IMR-90 (cell line): ENCODE results near the gene CNPPD1. TPM values are rescaled to one million over a fixed set of nuclear protein-coding genes. Genes with fewer than 3 reads are reported as not detected.

Experiments used
- ATAC-seq: fragments of 200-7000 bp; cut with Tn5 transposase; 2 replicates; pipeline ENCODE4 v1.9.1; 2020; ENCODE audit warnings: low read depth, mild to moderate bottlenecking, moderate library complexity
- BruUV-seq: library from RNA; stranded (reverse); fragments of 400-500 nt; replicated peaks from 2 replicates; lab custom pipeline; 2021; lab: Mats Ljungman, UMichigan
- CTCF ChIA-PET: fragments of 300-600 bp; formaldehyde crosslinking; extraction: SDS; loops from one replicate; lab custom pipeline; 2021; ENCODE audit warnings: antibody characterized with exemption; lab: Yijun Ruan, JAX
- POLR2A ChIA-PET: fragments of 300-600 bp; sonication (Branson Sonifier 250); formaldehyde crosslinking; loops from one replicate; lab custom pipeline; 2022; ENCODE audit warnings: antibody characterized with exemption; ENCODE audit not compliant: unreplicated experiment; lab: Charles Lee
- DNase-seq: peaks from one replicate; pipeline ENCODE4 v3.0.0; 2013
- H2AFZ ChIP-seq: replicated peaks from 2 replicates; pipeline ENCODE3; 2013; ENCODE audit warnings: low read length, mild to moderate bottlenecking; ENCODE audit not compliant: poor library complexity
- H2AK5ac ChIP-seq: 2 replicates; pipeline ENCODE4 v1.6.1; 2013; ENCODE audit warnings: low read depth, low read length, inconsistent platforms
- H2AK9ac ChIP-seq: replicated peaks from 2 replicates; pipeline ENCODE3; 2013; ENCODE audit warnings: mild to moderate bottlenecking, low read depth, low read length, moderate library complexity; ENCODE audit not compliant: poor library complexity
- H2BK120ac ChIP-seq: 2 replicates; pipeline ENCODE4 v1.6.1; 2013; ENCODE audit warnings: low read depth, low read length, inconsistent platforms
- H2BK15ac ChIP-seq: 3 replicates; pipeline ENCODE4 v1.6.1; 2013; ENCODE audit warnings: low read depth, low read length, inconsistent platforms
- H2BK20ac ChIP-seq: 2 replicates; pipeline ENCODE4 v1.6.1; 2013; ENCODE audit warnings: low read depth, mild to moderate bottlenecking, inconsistent platforms, low read length, moderate library complexity
- H2BK5ac ChIP-seq: 2 replicates; pipeline ENCODE4 v1.6.1; 2013; ENCODE audit warnings: mild to moderate bottlenecking, low read depth, low read length, inconsistent platforms; ENCODE audit not compliant: poor library complexity, severe bottlenecking
- H3K14ac ChIP-seq: replicated peaks from 2 replicates; pipeline ENCODE4 v1.6.1; 2013; ENCODE audit warnings: low read depth, low read length, inconsistent platforms
- H3K18ac ChIP-seq: 2 replicates; pipeline ENCODE4 v1.6.1; 2013; ENCODE audit warnings: low read depth, low read length, control low read depth
- H3K23ac ChIP-seq: 2 replicates; pipeline ENCODE4 v1.6.1; 2013; ENCODE audit warnings: low read depth, low read length, inconsistent platforms
- H3K27ac ChIP-seq: 2 replicates; pipeline ENCODE4 v1.5.1; 2013; ENCODE audit warnings: mild to moderate bottlenecking, control low read depth, low read length; ENCODE audit not compliant: insufficient read depth
- H3K27me3 ChIP-seq: 2 replicates; pipeline ENCODE4 v1.6.1; 2013; ENCODE audit warnings: low read length; ENCODE audit not compliant: control insufficient read depth, insufficient read depth
- H3K36me3 ChIP-seq: 2 replicates; pipeline ENCODE4 v1.6.1; 2013; ENCODE audit warnings: low read length, mixed read lengths; ENCODE audit not compliant: control insufficient read depth, insufficient read depth
- H3K4ac ChIP-seq: 2 replicates; pipeline ENCODE4 v1.6.1; 2013; ENCODE audit warnings: low read depth, low read length, inconsistent platforms
- H3K4me1 ChIP-seq: 2 replicates; pipeline ENCODE4 v1.6.1; 2013; ENCODE audit warnings: low read length, mixed read lengths; ENCODE audit not compliant: control insufficient read depth, insufficient read depth
- H3K4me2 ChIP-seq: 2 replicates; pipeline ENCODE4 v1.6.1; 2013; ENCODE audit warnings: low read depth, mild to moderate bottlenecking, control low read depth, low read length, moderate library complexity
- H3K4me3 ChIP-seq: 2 replicates; pipeline ENCODE4 v1.5.1; 2013; ENCODE audit warnings: low read depth, mild to moderate bottlenecking, control low read depth, low read length, moderate library complexity; ENCODE audit not compliant: insufficient read depth
- H3K56ac ChIP-seq: 2 replicates; pipeline ENCODE4 v1.6.1; 2013; ENCODE audit warnings: low read length, inconsistent platforms; ENCODE audit not compliant: insufficient read depth; ENCODE audit errors: extremely low read depth
- H3K79me1 ChIP-seq, 2 experiments: 2 replicates each; pipeline ENCODE4 v1.6.1; 2013; ENCODE audit warnings: low read length in 2 of 2, inconsistent platforms in 1 of 2, low read depth in 1 of 2
- H3K9ac ChIP-seq: 2 replicates; pipeline ENCODE4 v1.6.1; 2013; ENCODE audit warnings: low read depth, low read length, control low read depth
- H3K9me1 ChIP-seq: 2 replicates; pipeline ENCODE4 v1.6.1; 2013; ENCODE audit warnings: low read length, inconsistent platforms; ENCODE audit not compliant: insufficient read depth
- H3K9me3 ChIP-seq: 2 replicates; pipeline ENCODE4 v1.6.1; 2013; ENCODE audit warnings: low read length; ENCODE audit not compliant: control insufficient read depth, insufficient read depth
- H4K20me1 ChIP-seq: 2 replicates; pipeline ENCODE4 v1.6.1; 2013; ENCODE audit warnings: low read length, inconsistent platforms; ENCODE audit not compliant: insufficient read depth
- H4K5ac ChIP-seq: 2 replicates; pipeline ENCODE4 v1.6.1; 2013; ENCODE audit warnings: mild to moderate bottlenecking, low read depth, low read length, control low read depth
- H4K8ac ChIP-seq, 2 experiments: 2 replicates each; pipeline ENCODE4 v1.6.1; 2013; ENCODE audit warnings: low read depth in 2 of 2, low read length in 2 of 2, control low read depth in 1 of 2, inconsistent platforms in 1 of 2
- H4K91ac ChIP-seq: 2 replicates; pipeline ENCODE4 v1.6.1; 2013; ENCODE audit warnings: low read depth, low read length, inconsistent platforms; ENCODE audit not compliant: insufficient read depth
- BHLHE40 ChIP-seq: fragments of 150-350 bp; IDR thresholded peaks from 2 replicates; pipeline ENCODE4 v1.6.1; 2016; ENCODE audit warnings: mild to moderate bottlenecking, low read depth, low read length
- CEBPB ChIP-seq: IDR thresholded peaks from 2 replicates; pipeline ENCODE4 v1.6.1; 2012; ENCODE audit warnings: low read depth, low read length, improper control_type of control experiment
- CHD1 ChIP-seq: IDR thresholded peaks from 2 replicates; pipeline ENCODE4 v1.6.1; 2012; ENCODE audit warnings: low read depth, low read length, improper control_type of control experiment
- FOS ChIP-seq: fragments of 150-350 bp; IDR thresholded peaks from 2 replicates; pipeline ENCODE4 v1.6.1; 2016; ENCODE audit warnings: low read depth, low read length
- MAFK ChIP-seq: IDR thresholded peaks from 2 replicates; pipeline ENCODE4 v1.6.1; 2012; ENCODE audit warnings: low read depth, low read length, improper control_type of control experiment
- MAZ ChIP-seq: IDR thresholded peaks from 2 replicates; pipeline ENCODE4 v1.6.1; 2012; ENCODE audit warnings: low read depth, mild to moderate bottlenecking, low read length, improper control_type of control experiment, moderate library complexity, borderline replicate concordance
- MXI1 ChIP-seq: IDR thresholded peaks from 2 replicates; pipeline ENCODE4 v1.6.1; 2012; ENCODE audit warnings: low read depth, mild to moderate bottlenecking, low read length, moderate library complexity, borderline replicate concordance
- NFE2L2 ChIP-seq: fragments of 150-350 bp; IDR thresholded peaks from 2 replicates; pipeline ENCODE4 v1.6.1; 2016; ENCODE audit warnings: low read depth, mild to moderate bottlenecking, low read length
- POLR2A ChIP-seq: IDR thresholded peaks from 2 replicates; pipeline ENCODE4 v1.6.1; 2012; ENCODE audit warnings: mild to moderate bottlenecking, low read depth, low read length
- RFX5 ChIP-seq: IDR thresholded peaks from 2 replicates; pipeline ENCODE4 v1.8.0; 2012; ENCODE audit warnings: low read depth, mild to moderate bottlenecking, low read length, moderate library complexity
- SMC3 ChIP-seq: fragments of 150-350 bp; IDR thresholded peaks from 2 replicates; pipeline ENCODE4 v1.6.1; 2016; ENCODE audit warnings: low read depth, mild to moderate bottlenecking, antibody characterized with exemption, low read length, moderate library complexity
- WGBS, 2 experiments: methylation state at CpG; one replicate each; pipeline versions ENCODE4 v1.1.5 to v1.1.7; 2013; ENCODE audit warnings: missing lambda C conversion rate in 2 of 2; ENCODE audit not compliant: insufficient read length in 1 of 2; ENCODE audit errors: extremely low coverage in 2 of 2; 5-methylcytosine and 5-hydroxymethylcytosine counted together
- dilution Hi-C: fragments of 300-500 bp; cut with HindIII; formaldehyde crosslinking; loops from one replicate; pipeline ENCODE4 v1.14.3; 2018; ENCODE audit warnings: low sequenced_read_pairs; ENCODE audit not compliant: unreplicated experiment
- in situ Hi-C: fragments of 300-500 bp; cut with MboI; formaldehyde crosslinking; loops from 3 replicates; pipeline ENCODE4 v1.14.3; 2019; ENCODE audit warnings: low sequenced_read_pairs, inconsistent platforms, mixed read lengths
- intact Hi-C: fragments of 100-400 bp; cut with micrococcal nuclease; formaldehyde crosslinking; loops from 2 replicates; pipeline ENCODE4 v1.10.0; 2022
- polyA plus RNA-seq, 3 experiments: library from polyadenylated mRNA; depleted of rRNA; stranded (reverse); fragments of >200 nt; gene quantifications; 2 replicates each; pipeline ENCODE4 v1.2.3, GENCODE V29; 2012; ENCODE audit warnings: low replicate concordance in 1 of 3
- total RNA-seq: library from RNA; depleted of rRNA; stranded (reverse); fragments of >200 nt; gene quantifications from 2 replicates; pipeline ENCODE4 v1.2.3, GENCODE V29; 2012

Gene CNPPD1
- total and polyA plus RNA-seq, 2 of the 4 experiments (the other 2 are of a cell fraction): 11.1 to 29.2 TPM

- H3K9ac ChIP-seq: no peak overlapping the region
- intact Hi-C loops: no loop called here
- no peak overlapping the region for H4K91ac ChIP-seq
- no peak overlapping the region for H3K4me2 ChIP-seq
- BruUV-seq: no TSS peak
- peaks cover 8% of the 10 kb centered on the region; the same call in 1 of the 2 replicates for H3K9me1 ChIP-seq
- H2BK120ac ChIP-seq: no peak overlapping the region
- no peak overlapping the region for H2BK15ac ChIP-seq
- DNase-seq (no peak), ATAC-seq (no peak)
- H2AK9ac ChIP-seq: no peak overlapping the region
- TF ChIP-seq BHLHE40 (no peak), RFX5 (no peak), MXI1 (no peak), FOS (no peak), POLR2A (no peak), CEBPB (no peak), SMC3 (no peak), MAZ (no peak), CHD1 (no peak), NFE2L2 (no peak), MAFK (no peak)
- in situ Hi-C loops: no loop called here
- no peak overlapping the region for H3K23ac ChIP-seq
- dilution Hi-C loops: no loop called here
- peaks cover 13% of the 10 kb centered on the region for H4K20me1 ChIP-seq
- H3K36me3 ChIP-seq: peaks cover 55% of the 10 kb centered on the region
- H3K4me3 ChIP-seq: no peak overlapping the region
- H3K27me3 ChIP-seq: no peaks in the 10 kb centered on the region
- H3K4ac ChIP-seq: no peak overlapping the region
- no peak overlapping the region for H3K14ac ChIP-seq
- no peak overlapping the region for H2BK20ac ChIP-seq
- H3K56ac ChIP-seq: no peak overlapping the region
- H2BK5ac ChIP-seq: no peak overlapping the region
- POLR2A ChIA-PET: no interaction called here
- no peak overlapping the region for H4K5ac ChIP-seq
- no peak overlapping the region for H2AFZ ChIP-seq
- H4K8ac ChIP-seq: no peak overlapping the region
- WGBS, 2 experiments: 89% methylated on average over 5 of the region's 9 CpGs; no CpG with 5 or more reads in 1 of the 2 experiments
- peaks cover 16% of the 10 kb centered on the region for H3K4me1 ChIP-seq
- no peak overlapping the region for H3K18ac ChIP-seq
- no peak overlapping the region for H2AK5ac ChIP-seq
- CTCF ChIA-PET: interaction anchor here (0.6 kb wide), 1 partner anchor 77 kb away, joined by 3 read pairs; no protein-coding TSS in a partner anchor
- no peak overlapping the region for H3K27ac ChIP-seq
- peaks cover 5 to 30% of the 10 kb centered on the region in 2 experiments; a peak in 3 of 4 replicates for H3K79me1 ChIP-seq
- no peaks in the 10 kb centered on the region for H3K9me3 ChIP-seq
Observed at GRCh38 chr2:219210886-219211362, 34.2 kb upstream of the CNPPD1 start.
